ENCODE results near the gene CAMK2D. TPM values are rescaled to one million over a fixed set of nuclear protein-coding genes. Genes with fewer than 3 reads are reported as not detected.

Gene CAMK2D
- total RNA-seq, 2 experiments from 2014 or later, result 62.8 to 66.1 TPM

- H3K27me3 Mint-ChIP-seq, result no peaks in the 10 kb centered on the region
- CTCF ChIA-PET, result interaction anchor here (1.0 to 1.4 kb wide), 4 partner anchors 8 to 97 kb away, joined by 3 to 4 read pairs (median 4); no protein-coding TSS in a partner anchor
- ATAC-seq, result no peak
- no peak for DNase-seq
- peaks cover 34% of the 10 kb centered on the region for H3K36me3 Mint-ChIP-seq (ENCODE audit: low read depth)
- no peaks in the 10 kb centered on the region for H3K9me3 Mint-ChIP-seq
- no peak for TF ChIP-seq CTCF (IDR thresholded peaks at IDR 0.05)
- H3K27ac Mint-ChIP-seq, result no peak overlapping the region
- peaks cover 54% of the 10 kb centered on the region for H3K4me1 Mint-ChIP-seq (ENCODE audit: low read depth)
- POLR2A ChIA-PET, result no interaction called here
- intact Hi-C loops (cut with micrococcal nuclease), result no loop called here
- H3K4me3 Mint-ChIP-seq, result no peak overlapping the region
Measured at GRCh38 chr4:113645288-113645687, 116.2 kb downstream of the CAMK2D start.

GRCh38 chr4:113644398-113644797 lies 117.1 kb downstream of the CAMK2D start:
- ChIA-PET POLR2A (interaction anchor here (0.9 kb wide), 1 partner anchor 9 kb away, joined by 3 read pairs; no protein-coding TSS in a partner anchor), CTCF (interaction anchor here (0.7 to 1.4 kb wide), 5 partner anchors 9 to 96 kb away, joined by 3 to 4 read pairs (median 3); no protein-coding TSS in a partner anchor)
- ATAC-seq, result no peak
- Mint-ChIP-seq H3K36me3 (ENCODE audit: low read depth) (peaks cover 32% of the 10 kb centered on the region), H3K27ac (no peak overlapping the region), H3K4me3 (no peak overlapping the region), H3K27me3 (no peaks in the 10 kb centered on the region), H3K4me1 (ENCODE audit: low read depth) (peaks cover 61% of the 10 kb centered on the region), H3K9me3 (no peaks in the 10 kb centered on the region)
- intact Hi-C loops (cut with micrococcal nuclease), result no loop called here
- DNase-seq, result no peak
- no peak for TF ChIP-seq CTCF (IDR thresholded peaks at IDR 0.05)

GRCh38 chr4:113643505-113643904 lies 118.0 kb downstream of the CAMK2D start:
- peaks cover 61% of the 10 kb centered on the region for H3K4me1 Mint-ChIP-seq (ENCODE audit: low read depth)
- TF ChIP-seq CTCF (IDR thresholded peaks at IDR 0.05), result no peak
- POLR2A ChIA-PET, result no interaction called here

DNA sequence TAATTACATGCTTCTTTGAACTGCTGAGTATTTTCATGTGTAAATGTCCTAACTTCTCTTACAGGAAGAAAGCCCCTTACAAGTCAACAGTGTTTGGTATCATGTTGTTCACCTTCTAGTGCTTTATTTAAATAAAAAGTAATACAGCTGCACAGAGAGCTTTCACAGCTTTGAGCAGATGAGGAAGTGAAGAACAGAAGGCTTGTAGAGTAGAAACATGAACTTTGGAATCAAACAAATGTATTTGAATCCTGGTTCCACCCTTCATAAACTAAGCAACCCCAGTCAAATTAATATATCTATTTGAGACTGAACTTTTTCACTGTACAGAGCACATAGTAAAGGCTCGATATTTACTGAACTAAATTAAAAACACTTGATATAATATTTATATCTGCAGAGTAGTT lies 120.5 kb downstream of the CAMK2D start:
- intact Hi-C loops (cut with micrococcal nuclease), result no loop called here
- Mint-ChIP-seq H3K4me3 (no peak overlapping the region), H3K36me3 (ENCODE audit: low read depth) (peaks cover 32% of the 10 kb centered on the region), H3K27ac (no peak overlapping the region), H3K9me3 (no peaks in the 10 kb centered on the region), H3K27me3 (no peaks in the 10 kb centered on the region), H3K4me1 (ENCODE audit: low read depth) (peaks cover 68% of the 10 kb centered on the region)
- TF ChIP-seq CTCF (IDR thresholded peaks at IDR 0.05), result no peak
- ChIA-PET POLR2A (no interaction called here), CTCF (no interaction called here)
- ATAC-seq (no peak), DNase-seq (no peak)

More at GRCh38 chr4:113643505-113643904, 118.0 kb downstream of the CAMK2D start:
- DNase-seq (no peak), ATAC-seq (no peak)
- H3K27ac Mint-ChIP-seq, result no peak overlapping the region
- H3K27me3 Mint-ChIP-seq, result no peaks in the 10 kb centered on the region
- H3K9me3 Mint-ChIP-seq, result no peaks in the 10 kb centered on the region
- CTCF ChIA-PET, result interaction anchor here (1.1 kb wide), 1 partner anchor 13 kb away, joined by 3 read pairs; no protein-coding TSS in a partner anchor
- H3K36me3 Mint-ChIP-seq (ENCODE audit: low read depth), result peaks cover 30% of the 10 kb centered on the region
- intact Hi-C loops (cut with micrococcal nuclease), result no loop called here
- H3K4me3 Mint-ChIP-seq, result no peak overlapping the region

DNA sequence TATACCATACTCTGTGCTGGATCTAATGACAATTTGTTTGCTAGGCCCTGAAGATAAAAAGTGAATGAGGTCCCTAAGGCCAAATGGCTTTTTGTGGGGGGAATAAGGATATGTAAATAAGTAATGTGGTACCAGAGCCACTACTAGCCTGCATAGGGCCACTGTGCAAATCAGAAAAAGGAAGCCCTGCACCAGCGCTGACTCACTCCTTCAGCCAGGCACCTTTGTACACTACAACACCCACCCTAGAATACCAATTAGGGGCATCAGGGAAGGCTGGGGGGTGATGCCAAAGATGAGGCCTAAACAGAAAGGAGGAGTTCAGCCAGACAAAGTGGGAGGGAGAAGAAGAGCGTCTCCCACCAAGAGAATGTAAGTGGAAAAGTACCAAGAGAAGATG lies 122.2 kb downstream of the CAMK2D start:
- peaks cover 60% of the 10 kb centered on the region for H3K4me1 Mint-ChIP-seq (ENCODE audit: low read depth)
- peaks cover 25% of the 10 kb centered on the region for H3K36me3 Mint-ChIP-seq (ENCODE audit: low read depth)
- peak overlapping the region; percentile 8 for H3K27ac Mint-ChIP-seq
- peak; percentile 56 for ATAC-seq
- no peaks in the 10 kb centered on the region for H3K9me3 Mint-ChIP-seq
- TF ChIP-seq CTCF (IDR thresholded peaks at IDR 0.05), result no peak
- DNase-seq, result peak; percentile 33
- ChIA-PET POLR2A (interaction anchor here (1.3 kb wide), 1 partner anchor 9 kb away, joined by 4 read pairs; no protein-coding TSS in a partner anchor), CTCF (no interaction called here)
- H3K4me3 Mint-ChIP-seq, result no peak overlapping the region
- intact Hi-C loops (cut with micrococcal nuclease), result loop anchor here (5.0 kb wide), 3 partner anchors 72 to 123 kb away; partner anchors contain the start of gene CAMK2D
- no peaks in the 10 kb centered on the region for H3K27me3 Mint-ChIP-seq
